Fibroblast of skin of left quadriceps (primary cell): Measurements from ENCODE around the gene NCOA4.
"Not testable (repeated sequence)": the region's sequence is repeated elsewhere in the genome, so short reads cannot be mapped to it uniquely, and the experiment has no call there.

Experiments used
- DNase-seq, 2 experiments: peaks; one replicate each; pipeline ENCODE4 v3.0.0-alpha.2; 2013; ENCODE audit warnings: low read depth in 2 of 2

Gene NCOA4

DNA sequence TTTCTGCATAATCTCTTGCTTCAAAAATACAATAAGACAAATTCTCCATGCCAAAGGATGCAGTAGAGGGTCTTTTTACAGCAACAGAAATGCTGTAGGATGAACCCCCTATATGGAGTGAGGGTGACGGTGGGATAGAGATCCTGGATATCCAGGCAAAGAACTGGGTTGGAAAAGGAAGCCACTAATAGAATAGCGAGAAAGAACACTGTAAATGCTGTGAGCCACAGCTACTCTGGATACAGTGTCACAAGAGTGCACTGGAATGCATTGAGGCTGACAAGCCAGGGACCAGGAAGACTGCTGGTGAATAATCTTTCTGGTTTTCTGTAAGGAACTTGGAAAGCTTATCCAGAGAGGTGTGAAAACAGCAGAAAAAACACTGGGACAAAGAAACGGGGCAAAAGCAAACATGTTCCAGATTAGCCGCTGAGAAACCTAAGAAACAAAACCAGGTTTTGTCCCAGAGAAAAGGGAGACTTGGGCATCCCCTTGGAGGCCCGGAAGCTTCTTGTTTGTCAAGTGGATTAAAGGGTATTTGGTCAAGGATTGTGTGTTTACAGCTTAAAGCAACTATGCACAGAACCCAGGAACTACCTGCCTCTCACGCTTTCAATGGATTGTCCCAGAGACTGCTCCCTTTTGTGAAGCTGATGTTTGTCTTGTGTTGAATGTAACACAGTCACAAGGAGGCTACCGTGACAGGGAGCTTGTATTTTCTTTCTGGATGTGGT lies 21.8 kb upstream of the NCOA4 start:
- DNase-seq, result no peak

DNA sequence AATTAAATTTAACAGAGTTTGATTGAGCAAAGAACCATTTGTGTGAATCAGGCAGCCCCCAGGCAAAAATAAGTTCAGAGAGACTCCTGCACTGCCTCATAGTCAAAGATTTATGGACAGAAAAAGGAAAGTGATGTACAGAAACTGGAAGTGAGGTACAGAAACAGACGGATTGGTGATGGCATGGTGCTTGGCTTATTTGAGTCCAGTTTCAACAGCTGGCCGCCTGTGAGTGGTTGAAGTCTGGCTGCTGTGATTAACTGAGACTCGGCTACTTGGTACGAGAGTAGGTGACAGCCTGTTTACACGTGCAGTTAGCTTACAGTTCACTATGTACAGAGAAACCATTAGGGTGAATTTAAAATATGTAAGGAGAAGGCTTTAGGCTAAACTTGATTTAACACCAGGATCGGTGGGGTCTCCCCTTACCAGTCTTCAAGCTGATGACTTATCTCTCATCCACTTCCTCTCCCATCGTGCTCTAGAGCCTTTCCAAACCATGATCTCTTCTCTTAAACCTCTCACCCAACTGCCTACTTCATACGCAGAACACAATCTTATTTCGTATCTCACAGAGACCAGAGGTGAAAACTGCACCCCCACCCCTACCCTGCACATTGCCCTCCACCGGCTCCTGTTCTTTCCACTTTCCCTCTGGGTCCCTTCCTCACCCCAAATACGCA lies 20.7 kb upstream of the NCOA4 start:
- no peak for DNase-seq

DNA sequence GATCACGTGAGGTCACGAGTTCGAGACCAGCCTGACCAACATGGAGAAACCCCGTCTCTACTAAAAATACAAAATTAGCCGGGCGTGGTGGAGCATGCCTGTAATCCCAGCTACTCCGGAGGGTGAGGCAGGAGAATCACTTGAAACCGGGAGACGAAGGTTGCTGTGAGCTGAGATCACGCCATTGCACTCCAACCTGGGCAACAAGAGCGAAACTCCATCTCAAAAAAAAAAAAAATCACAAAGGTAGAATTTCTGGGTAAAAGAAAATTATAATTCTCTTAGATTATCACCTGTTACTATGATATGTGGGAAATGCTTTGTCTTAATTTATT lies 19.0 kb upstream of the NCOA4 start:
- DNase-seq, result not testable (repeated sequence)

DNA sequence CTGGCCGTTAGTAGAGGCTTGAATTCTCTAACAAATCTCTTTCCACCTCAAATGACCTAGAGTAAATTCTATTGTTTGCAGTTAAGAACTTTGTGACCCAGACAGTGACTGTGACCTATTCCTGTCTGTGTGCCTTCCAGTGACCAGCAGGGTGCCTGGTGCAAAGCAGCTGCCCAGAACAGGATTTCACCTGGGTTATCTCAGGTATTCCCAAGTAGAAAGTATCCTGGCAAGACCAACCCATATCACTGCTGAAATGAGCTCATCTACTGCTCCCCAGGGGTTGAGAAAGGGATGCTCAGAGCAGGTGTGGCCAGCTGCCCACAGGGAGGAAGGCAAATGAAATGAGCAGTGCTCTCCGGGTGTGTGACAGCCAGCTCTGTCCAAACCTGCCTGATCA lies 17.7 kb upstream of the NCOA4 start:
- DNase-seq, result no peak

DNA sequence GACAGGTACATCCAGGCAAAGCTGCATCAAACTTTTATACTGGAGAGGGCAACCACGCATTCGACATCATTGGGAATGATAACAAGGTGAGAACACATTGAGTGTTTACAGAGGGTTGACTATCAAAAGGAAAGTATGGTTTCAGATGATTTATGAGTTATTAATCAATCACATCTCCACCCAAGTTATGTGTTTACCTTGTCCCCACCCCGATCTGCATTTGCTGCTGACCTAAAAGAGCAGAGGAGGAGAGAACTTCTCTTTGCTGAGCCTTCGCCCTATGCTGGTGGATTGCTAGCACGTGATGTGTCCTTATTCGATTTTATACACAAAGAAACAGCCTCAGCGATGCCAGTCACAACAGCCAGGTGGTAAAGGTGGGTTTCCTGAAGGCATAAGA lies 15.8 kb upstream of the NCOA4 start, which contains the start of gene MSMB:
MSMB (minus strand) TSS at position 9 of the 400 bp plus-strand sequence. CDS start 32 bp downstream, outside the sequence.
- no peak for DNase-seq

DNA sequence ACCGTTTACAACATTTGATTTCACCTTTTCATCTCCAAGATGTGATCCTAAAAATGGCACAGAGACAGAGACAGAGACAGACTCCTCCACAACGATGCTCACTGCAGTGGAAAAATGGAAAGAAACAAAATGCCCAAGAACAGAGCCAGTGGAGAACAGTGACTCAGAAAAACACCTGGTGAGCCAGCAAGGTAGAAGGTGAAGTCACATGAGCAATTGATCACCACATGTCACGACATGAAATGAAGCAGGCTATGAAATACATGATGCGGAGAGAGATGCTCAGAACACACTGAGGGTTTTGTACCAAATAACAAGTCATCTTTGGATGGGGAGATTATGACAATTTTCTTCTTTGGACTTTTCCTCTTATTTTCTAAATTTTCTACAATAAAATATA lies 12.1 kb upstream of the NCOA4 start:
- DNase-seq, result no peak

DNA sequence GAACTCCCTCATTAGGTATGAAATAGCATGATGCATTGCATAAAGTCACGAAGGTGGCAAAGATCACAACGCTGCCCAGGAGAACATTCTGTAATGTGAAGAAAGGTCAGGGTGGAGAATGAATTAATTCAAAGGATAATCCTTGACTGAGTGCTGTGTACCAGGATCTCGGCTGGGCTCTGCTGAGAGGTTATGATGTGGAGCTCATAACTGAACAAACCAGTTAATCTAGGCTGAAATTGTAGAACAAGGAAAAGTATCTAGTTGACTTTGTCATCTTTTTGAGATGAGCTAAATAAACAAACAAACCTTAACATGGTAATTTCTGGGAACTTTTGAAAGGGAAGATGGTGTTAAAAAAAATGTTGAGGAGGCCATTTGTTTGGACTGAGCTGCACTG lies 9.6 kb upstream of the NCOA4 start:
- no peak for DNase-seq

DNA sequence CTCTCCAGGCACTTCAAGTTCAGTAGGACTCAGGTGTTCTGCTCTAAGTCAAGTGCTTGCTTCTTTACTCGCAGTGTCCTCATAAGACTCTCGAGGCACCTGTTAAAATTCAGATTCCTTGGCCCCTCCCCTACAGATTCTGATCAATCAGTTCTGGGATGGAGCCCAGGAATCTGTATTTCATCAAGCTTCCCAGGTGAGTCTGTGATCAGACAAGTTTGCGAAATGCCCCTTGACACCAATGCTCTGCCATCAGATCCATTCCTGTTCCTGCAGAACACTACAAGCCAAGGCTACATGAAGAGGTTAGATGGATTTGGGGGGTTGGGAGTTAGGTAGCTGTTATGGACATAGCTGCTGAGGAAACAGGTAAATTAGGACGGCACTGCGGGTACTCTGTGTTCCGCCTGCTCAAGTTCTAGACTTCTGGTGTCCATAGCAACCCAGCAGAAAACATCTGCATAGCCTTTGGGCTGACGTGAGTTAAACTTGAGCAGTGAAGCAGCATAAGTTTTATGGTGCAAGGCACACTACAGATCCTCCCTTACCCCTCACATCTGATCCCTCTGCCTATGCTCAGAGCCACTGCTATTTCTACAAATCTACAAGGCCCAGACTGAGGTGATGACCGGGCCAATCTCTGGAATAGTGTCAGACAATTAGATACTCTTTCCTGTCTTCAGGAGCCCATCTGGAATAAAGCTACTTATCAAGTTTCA lies 6.8 kb upstream of the NCOA4 start:
- no peak for DNase-seq

DNA sequence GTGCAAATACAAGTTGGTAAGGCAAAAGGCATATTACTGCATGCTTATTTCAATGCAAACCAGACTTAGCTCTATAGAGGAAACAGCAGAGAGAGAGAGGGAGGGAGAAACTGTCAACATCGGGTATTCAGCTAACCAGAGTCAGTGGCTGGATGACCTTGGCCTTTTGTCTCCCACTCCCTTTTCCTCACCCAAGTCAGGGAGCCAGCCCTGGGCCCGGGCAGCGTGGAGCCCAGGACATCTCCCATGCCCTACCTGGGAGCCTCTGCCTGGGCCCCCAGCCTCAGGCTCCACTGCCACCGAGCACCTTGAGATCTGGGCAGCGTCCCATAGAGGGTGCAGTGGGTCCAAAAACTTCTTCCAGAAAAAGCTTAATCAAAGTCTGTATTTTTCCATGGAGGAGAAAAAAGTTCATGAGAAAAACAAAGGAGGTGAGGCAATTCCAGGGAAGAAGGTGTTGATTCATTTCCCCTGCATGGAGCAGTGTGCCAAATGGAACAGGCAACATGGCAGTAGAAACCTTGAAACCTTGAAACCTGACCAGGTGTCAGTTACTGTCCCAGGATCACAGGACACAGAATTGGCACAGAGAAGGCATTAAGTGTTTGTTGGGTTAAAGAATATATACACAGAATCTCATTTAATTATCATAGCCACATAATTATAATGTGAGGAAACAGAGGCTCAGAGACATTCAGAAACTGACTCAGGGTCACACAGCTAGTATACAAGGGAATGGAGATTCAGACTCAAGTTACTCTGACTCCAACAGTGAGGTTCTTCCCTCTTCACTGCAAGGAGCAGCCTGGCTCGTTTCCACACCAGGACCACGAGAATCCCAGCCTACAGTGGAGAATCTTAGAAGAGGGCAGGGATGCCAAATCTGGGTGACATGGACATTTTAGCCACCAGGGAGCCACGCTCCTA lies 5.8 kb upstream of the NCOA4 start:
- DNase-seq, result no peak

DNA sequence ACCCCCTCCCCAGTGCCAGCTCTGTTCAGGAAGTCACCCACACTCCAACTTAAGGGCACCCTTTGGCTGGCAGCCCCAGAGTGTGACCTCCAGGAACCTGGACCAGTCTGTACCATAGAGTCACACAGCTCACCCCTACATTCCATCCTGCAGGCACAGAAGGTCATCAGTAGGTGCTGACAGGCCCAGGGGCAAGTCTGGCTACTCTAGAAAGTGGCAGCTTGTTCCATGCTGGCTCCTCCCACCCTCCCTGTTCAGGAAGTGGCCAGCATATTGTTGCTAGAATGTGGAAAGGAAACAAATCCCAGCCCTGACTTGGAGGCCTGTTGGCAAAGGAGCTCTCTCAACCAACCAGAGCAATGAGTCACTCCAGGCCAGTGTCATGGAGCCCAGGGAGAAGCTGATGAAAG lies 3.2 kb upstream of the NCOA4 start:
- DNase-seq, result peak; percentile 36 to 40

DNA sequence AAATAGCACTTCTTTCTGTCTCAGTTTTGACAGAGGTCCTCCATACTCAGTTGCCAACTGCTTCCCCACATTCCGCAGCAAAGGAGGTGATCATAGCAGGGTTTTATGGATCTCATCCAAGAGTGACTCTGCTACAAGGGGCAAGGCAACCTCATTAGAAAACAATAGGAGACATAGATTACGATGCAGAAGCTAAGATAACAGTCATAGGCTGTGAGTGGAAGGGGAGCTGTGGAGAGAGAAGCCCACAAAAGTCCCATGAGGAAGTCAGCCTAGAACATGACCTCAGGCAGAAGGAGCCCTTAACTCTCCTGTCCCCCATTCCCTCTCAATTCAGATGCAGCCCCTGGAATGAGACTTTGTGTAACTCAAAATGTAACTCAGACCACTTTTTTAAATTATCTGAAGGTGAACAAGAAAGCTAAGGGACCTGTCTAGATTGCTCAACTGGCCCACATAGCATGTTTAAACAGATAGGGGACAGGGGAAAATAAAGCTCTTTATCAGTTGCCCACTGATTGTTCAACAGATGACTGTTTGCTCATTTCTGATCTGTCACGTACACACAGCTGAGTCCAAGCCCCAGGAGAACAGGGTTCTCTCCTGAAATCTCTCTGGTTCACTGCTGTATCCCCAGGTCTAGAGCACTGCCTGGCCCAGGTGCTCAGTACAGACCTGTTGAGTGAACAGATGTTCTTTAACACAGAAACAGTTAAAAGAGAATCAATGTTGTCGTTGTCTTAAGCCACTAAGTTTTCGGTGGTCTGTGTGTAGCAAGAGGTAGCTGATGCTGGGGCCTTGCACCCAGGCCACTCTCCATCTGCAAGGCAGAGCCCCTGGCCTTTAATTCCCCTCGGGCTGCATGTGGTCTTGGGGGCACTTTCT lies 1.5 kb upstream of the NCOA4 start:
- no peak for DNase-seq

DNA sequence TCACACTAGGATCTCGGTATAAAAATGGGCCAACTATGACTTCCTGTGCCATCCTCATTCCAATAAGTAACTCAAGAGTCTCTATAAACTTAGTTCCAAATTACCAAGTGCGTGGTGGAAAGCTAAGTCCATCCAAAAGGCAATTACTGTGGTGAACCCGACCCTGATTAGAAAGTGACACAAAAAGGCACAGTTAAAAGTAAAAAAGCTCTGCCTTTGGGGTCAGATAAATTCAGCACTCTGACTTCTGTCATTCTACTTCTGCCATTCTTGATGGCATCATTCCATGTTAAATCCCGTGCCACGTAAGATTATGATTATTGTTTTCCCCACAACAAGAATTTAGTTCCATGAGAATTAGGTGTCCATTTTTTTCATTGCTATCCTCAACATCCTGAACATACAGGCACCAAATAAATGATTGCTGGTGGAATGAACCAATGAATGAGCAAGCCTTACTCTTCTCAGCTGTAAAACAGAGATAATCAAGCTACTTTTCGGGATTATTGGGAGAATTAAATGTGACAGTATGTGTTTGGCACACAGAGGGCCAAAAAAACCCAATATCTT lies 877 bp downstream of the NCOA4 start:
- no peak for DNase-seq

DNA sequence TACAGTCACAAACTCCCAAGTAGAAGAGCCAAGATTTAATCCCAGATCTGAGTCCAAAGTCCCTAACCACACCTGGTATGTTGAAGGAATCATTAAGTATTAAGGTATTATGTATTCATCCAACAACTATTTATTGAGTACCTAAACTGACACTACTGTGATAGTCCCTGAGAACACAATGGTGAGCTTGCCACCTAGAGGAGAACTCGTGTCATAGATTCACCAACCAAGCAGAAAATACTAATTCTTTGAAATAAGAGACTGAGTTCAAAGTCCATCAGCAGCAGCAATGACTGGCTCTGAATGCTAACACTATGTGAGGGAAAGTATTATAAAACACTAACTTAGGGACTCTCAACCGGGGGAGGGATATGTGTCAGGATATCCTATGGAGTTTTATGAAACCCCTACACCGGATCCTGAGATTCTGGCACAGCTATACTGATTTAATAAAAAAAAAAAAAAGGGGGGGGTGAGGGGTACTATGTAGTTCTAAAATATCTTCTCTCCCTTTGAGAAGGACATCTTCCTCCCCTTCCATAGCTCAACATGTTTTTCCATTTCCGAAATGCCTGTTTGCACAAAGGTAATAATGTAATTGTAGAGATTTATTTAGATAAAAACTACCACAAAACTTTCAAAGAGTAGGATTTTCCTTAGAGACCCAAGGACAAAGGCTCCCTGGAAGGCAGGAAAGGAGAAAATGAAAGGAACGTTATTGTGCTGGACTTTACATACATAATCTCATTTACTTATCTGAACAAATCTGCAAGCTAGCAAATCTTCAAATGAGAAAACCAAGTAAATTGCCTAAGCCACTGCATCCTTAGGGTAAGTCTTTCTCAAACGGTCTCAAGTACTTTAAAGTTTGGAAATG lies 1.6 kb downstream of the NCOA4 start:
- DNase-seq, result peak; percentile 39 to 53

DNA sequence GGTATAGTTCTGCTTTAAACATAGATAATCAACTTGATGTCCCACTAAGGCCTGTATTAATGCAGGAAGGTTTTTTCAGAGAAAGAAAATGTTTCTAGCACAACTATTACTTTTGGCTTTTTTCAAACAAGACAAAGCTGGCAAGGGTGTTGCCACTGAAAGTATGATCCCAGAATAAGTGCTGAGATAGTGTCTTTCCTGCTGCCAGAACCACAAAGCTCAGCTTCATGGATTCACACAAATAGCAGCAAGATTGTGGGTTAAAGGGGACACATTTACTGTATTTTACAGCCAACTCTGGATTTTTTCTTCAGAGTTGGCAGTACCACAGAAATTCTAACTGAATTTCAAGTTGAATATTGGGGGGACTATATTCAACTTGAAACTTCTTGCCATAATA lies 4.3 kb downstream of the NCOA4 start:
- DNase-seq, result no peak

DNA sequence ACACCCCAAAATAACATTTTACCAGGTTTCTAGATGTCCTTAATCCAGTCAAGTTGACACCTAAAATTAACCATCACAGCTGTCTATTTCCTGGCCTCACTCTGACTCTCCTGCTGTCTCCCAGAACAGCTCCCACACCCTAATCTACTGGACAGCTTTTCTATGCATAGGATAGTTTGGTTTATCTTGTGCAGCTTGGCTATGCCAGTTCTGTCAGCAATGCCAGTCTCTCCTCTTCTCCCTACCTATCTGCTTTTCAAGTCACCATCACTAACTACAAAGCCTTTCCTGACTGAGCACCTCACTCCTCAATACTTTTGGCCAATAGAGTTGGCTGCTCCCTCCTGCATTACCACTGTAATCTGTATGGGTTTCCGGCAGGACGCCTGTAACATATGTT lies 5.0 kb downstream of the NCOA4 start:
- no peak for DNase-seq

DNA sequence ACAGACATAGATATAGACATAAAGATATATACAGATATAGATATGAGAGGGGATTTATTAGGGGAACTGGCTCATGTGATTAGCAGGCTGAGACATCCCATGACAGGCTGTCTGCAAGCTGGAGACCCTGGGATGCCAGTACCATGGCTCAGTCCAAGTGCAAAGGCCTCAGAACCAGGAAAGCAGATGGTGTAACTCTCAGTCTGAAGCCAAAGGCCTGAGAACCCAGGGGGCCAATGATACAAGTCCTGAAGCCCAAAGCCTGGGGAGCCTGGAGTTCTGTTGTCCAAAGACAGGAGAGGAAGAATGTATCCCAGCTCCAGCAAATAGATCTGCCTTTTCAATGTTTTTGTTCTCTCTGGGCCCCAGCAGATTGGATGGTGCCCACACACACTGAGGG lies 5.5 kb downstream of the NCOA4 start:
- no peak for DNase-seq

DNA sequence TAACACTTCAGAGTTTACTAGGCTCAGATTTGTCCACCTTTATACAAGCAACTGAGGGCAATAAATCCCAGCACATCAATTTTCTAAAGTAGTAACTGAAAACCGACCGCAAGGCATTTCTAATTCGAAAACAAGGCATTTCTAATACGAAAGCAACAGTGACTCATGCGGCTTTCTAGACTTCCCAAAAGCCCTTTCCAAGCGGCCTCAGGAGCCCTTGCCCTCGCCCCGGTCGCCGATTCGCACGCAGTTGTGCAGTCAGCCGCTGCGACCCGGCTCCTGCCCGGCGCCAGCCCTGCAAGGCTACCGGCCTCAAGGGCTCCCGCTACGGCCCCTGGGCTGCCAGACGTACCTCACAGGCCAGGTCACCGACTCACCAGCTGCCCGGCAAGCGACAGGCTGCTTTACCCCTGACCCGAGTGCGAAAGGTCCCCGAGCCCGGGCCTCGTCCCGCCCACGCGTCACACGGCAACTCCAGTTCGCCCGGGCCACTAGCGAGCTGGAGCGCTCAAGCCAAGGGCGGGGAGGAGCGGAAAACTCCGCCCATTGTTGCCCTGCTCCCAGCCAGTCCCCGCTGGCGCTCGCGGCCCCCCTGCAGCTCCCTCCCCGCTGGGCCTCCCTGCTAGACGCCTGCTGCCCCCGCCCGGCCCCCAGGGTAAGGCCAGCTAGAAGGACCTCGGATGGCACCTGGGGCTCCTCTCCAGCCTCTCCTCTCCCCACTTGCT lies 7.3 kb downstream of the NCOA4 start:
- peak; percentile 59 to 61 for DNase-seq

DNA sequence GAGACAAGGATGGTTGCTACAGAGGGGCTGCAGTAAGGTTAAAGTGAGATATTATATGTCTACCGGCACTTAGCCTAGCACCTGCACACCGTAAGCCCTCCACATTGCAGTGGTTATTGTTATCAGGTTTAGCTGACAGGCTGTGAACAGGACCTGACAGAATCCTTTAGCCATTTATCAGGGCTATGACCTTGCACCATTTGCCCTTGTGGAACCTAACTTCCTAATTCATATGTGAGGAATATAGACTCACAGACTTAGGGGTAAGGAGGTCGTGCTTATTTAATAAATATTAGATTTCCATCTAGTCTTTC lies 10.1 kb downstream of the NCOA4 start:
- no peak for DNase-seq
